RWPE2 (cell line): ENCODE measurements around the gene PDE7B.

ENCODE experiments used
- ATAC-seq: fragments of 200-7000 bp; cut with Tn5 transposase; 3 replicates; pipeline ENCODE4 v1.9.1; 2021; ENCODE audit warnings: low read depth
- DNase-seq: peaks from one replicate; pipeline ENCODE4 v3.0.0-alpha.2; 2020; ENCODE audit warnings: low spot score
- H3K27ac ChIP-seq: fragments of 450-650 bp; 2 replicates; pipeline ENCODE4 v1.5.1; 2017; ENCODE audit warnings: mild to moderate bottlenecking; ENCODE audit not compliant: poor library complexity, severe bottlenecking
- H3K27me3 ChIP-seq: fragments of 250-450 bp; sonication (Bioruptor Pico); 2 replicates; pipeline ENCODE4 v1.5.1; 2021; ENCODE audit warnings: mild to moderate bottlenecking, moderate library complexity; ENCODE audit not compliant: insufficient read depth, poor library complexity, severe bottlenecking
- H3K36me3 ChIP-seq: fragments of 250-450 bp; sonication (Bioruptor Pico); 2 replicates; pipeline ENCODE4 v1.5.1; 2020; ENCODE audit warnings: low read depth, mild to moderate bottlenecking, moderate library complexity
- H3K4me1 ChIP-seq: fragments of 250-450 bp; sonication (Bioruptor Pico); 2 replicates; pipeline ENCODE4 v1.5.1; 2021; ENCODE audit warnings: mild to moderate bottlenecking, moderate library complexity; ENCODE audit not compliant: insufficient read depth, poor library complexity, severe bottlenecking
- H3K4me3 ChIP-seq: fragments of 250-450 bp; sonication (Bioruptor Pico); 2 replicates; pipeline ENCODE4 v1.5.1; 2021; ENCODE audit warnings: mild to moderate bottlenecking, moderate library complexity; ENCODE audit not compliant: severe bottlenecking
- H3K9me3 ChIP-seq: fragments of 250-450 bp; sonication (Bioruptor Pico); 2 replicates; pipeline ENCODE4 v1.5.1; 2021; ENCODE audit warnings: mild to moderate bottlenecking, moderate library complexity; ENCODE audit not compliant: severe bottlenecking
- CTCF ChIP-seq: fragments of 450-650 bp; IDR thresholded peaks from one replicate; pipeline ENCODE4 v1.5.1; 2017; ENCODE audit warnings: mild to moderate bottlenecking, moderate library complexity; ENCODE audit not compliant: poor library complexity, severe bottlenecking

Gene PDE7B

DNA sequence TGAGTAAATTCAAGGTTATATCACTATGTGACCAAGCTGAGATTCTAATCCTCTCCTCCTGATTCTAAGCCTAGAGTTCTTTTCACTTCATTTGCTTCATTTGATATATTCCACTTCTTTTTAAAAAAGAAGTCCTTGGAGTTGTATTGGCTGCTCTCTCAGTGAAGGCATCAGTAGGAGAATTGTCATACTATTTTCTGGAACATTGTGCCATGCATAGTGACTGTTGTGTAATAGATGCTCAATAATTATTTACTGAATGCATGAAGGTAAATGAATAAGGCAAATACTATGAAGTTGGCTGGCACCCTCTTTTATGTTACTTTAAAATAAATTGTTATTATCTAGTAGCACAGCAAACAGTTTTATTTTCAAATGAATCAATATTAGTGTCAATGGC lies 209.3 kb downstream of the PDE7B start:
- TF ChIP-seq CTCF = no peak
- Histone ChIP-seq H3K27ac (no peak overlapping the region), H3K36me3 (no peaks in the 10 kb centered on the region), H3K27me3 (no peaks in the 10 kb centered on the region), H3K4me3 (no peak overlapping the region), H3K4me1 (no peaks in the 10 kb centered on the region), H3K9me3 (no peaks in the 10 kb centered on the region)
- DNase-seq (no peak), ATAC-seq (no peak)

DNA sequence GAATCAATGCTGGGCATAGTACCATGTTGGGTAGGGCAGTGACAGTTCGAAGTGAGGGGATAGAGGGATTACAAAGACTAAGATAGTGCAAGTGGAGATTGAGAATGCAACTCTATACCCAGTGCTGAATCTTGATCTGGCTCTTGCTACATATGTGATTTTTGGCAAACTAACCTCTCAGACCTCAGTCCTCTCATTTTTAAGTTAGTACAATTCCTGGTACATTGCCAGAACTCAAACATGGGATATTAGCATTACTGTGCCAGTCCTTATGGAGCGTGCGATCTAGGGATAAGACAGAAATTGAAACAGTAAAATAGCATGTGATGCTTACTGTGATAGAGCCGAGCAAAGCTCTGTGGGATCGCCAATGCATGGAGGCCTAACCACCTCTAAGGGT lies 210.2 kb downstream of the PDE7B start:
- H3K9me3 ChIP-seq = no peaks in the 10 kb centered on the region
- DNase-seq (no peak), ATAC-seq (no peak)
- H3K4me3 ChIP-seq = no peak overlapping the region
- no peaks in the 10 kb centered on the region for H3K27me3 ChIP-seq
- peaks cover 4% of the 10 kb centered on the region for H3K4me1 ChIP-seq
- TF ChIP-seq CTCF = no peak
- H3K36me3 ChIP-seq = no peaks in the 10 kb centered on the region
- H3K27ac ChIP-seq = no peak overlapping the region

DNA sequence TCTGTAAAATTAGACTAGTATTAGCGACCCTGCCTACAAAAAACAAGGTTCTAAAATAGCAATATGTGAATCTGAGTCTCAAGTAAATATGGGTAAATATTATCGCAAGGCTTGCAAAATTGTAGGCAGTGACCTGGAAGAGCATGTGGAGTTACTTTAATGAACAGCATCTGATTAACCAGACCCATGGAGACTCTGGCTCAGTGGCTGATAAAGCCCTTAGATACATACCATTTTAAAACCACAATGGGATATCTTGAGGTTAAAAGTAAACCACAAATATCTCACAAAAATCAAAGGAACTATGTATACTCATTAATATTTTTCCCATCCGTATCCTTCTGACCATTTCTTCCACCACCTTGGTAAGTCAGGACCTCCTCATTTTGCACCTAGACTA lies 211.6 kb downstream of the PDE7B start:
- H3K9me3 ChIP-seq = no peaks in the 10 kb centered on the region
- ATAC-seq (no peak), DNase-seq (no peak)
- peaks cover 13% of the 10 kb centered on the region for H3K4me1 ChIP-seq
- TF ChIP-seq CTCF = no peak
- H3K4me3 ChIP-seq = no peak overlapping the region
- H3K27ac ChIP-seq = no peak overlapping the region
- no peaks in the 10 kb centered on the region for H3K27me3 ChIP-seq
- H3K36me3 ChIP-seq = no peaks in the 10 kb centered on the region

DNA sequence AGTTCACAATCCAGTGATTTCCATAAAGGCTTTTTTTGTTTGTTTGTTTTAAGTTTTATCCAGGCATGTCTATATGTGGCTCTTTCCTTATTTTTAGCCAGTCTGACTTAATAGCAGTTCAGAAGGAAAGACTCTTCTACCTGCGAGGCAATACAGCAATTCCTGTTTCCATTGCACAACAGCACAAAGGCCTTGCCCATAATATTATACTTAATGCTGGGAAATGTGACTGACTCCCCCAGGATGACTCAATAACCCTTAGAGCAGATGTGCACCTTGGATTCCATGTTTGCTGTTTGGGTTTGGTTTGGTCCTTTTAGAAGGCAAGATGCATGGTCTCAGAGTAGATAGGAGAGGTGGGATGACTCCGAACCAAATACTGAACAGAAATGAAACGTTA lies 214.5 kb downstream of the PDE7B start:
- peak; percentile 84 for ATAC-seq
- peaks cover 29% of the 10 kb centered on the region for H3K4me1 ChIP-seq
- no peaks in the 10 kb centered on the region for H3K27me3 ChIP-seq
- DNase-seq = no peak
- H3K27ac ChIP-seq = peak overlapping the region; percentile 77
- H3K36me3 ChIP-seq = no peaks in the 10 kb centered on the region
- no peaks in the 10 kb centered on the region for H3K9me3 ChIP-seq
- no peak overlapping the region for H3K4me3 ChIP-seq
- no peak for TF ChIP-seq CTCF

GRCh38 chr6:136067731-136068341 lies 216.3 kb downstream of the PDE7B start:
- no peaks in the 10 kb centered on the region for H3K27me3 ChIP-seq
- H3K4me3 ChIP-seq = no peak overlapping the region

More at GRCh38 chr6:136067731-136068341, 216.3 kb downstream of the PDE7B start:
- TF ChIP-seq CTCF = no peak
- no peaks in the 10 kb centered on the region for H3K9me3 ChIP-seq
- no peaks in the 10 kb centered on the region for H3K36me3 ChIP-seq
- DNase-seq (no peak), ATAC-seq (no peak; the same call in 2 of the 3 replicates)
- peak overlapping the region; percentile 77 for H3K27ac ChIP-seq
- H3K4me1 ChIP-seq = peaks cover 29% of the 10 kb centered on the region
